Measurements from ENCODE around the gene EML6. TPM values are rescaled to one million over a fixed set of nuclear protein-coding genes. Genes with fewer than 3 reads are reported as not detected.

EML6 gene
- polyA plus RNA-seq, 2 of the 4 experiments (the other 2 are of a cell fraction) = 1.4 to 1.5 TPM

DNA sequence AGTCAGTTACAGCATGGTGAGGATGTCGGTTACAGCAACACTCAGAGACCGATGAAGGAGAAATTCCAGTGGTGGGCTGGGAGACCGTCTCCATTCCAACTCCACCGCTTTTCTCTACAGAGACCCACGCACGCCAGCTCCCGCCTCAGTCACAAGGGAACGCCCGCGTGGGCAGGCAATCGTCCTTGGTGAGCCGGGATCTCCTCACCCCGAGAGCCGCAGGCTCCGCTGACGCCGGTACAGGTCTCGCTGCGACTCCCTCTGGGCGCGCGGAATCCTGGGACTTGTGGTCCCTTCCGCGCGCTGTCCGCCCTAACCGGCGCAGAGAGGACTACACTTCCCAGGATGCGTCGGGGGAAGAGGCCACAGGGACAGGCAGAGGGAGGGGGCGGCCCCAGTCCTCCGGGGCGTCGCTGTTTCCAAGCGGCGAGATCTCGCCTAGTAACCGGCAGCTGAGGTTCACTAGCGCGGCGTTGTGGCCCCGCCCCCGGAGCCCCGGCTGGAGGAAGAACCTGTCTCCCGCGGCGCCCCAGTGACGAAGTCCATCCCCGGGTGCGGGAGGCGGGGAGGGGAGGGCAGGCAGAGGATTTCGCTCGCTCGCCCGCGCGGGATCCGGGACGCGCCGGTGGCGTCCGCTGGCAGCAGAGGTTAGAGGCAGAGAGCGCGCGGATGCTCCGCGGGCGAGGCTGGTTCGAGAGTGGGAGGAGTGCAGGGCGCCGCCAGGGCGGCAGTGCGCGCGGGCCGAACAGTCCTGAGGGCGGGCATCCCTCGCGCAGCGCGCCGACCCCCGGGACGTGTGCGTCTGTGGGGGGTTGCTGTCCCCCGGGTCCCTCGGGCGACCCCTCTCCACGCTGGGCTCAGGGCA is at the start of gene EML6 (continued):
- TF ChIP-seq, protein P1, sequence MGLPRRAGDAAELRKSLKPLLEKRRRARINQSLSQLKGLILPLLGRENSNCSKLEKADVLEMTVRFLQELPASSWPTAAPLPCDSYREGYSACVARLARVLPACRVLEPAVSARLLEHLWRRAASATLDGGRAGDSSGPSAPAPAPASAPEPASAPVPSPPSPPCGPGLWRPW (IDR thresholded peaks at IDR 0.05) = no peak
- TF ChIP-seq CBX8 (IDR thresholded peaks at IDR 0.05) (no peak), POLR2A (IDR thresholded peaks at IDR 0.05; ENCODE audit: low read length) (peak; percentile 92), HOXB5 (CRISPR knock-in tag; IDR thresholded peaks at IDR 0.05) (no peak; the same call in 1 of the 2 replicates), EP300 (IDR thresholded peaks at IDR 0.05) (no peak), ATOH8 (CRISPR knock-in tag; IDR thresholded peaks at IDR 0.05; ENCODE audit: low read depth) (no peak), MAFK (IDR thresholded peaks at IDR 0.05; ENCODE audit: partially characterized antibody) (no peak), FOSL2 (IDR thresholded peaks at IDR 0.05) (no peak), FOSL2 (CRISPR knock-in tag; IDR thresholded peaks at IDR 0.05) (no peak), ZNF302 (CRISPR knock-in tag; IDR thresholded peaks at IDR 0.05) (no peak), SMC3 (IDR thresholded peaks at IDR 0.05) (peak; percentile 31; the same call in 1 of the 3 replicates), BCL3 (IDR thresholded peaks at IDR 0.05) (peak; percentile 78; the same call in 2 of the 3 replicates), HOXB13 (CRISPR knock-in tag; IDR thresholded peaks at IDR 0.05; ENCODE audit: low read depth) (no peak), POLR2AphosphoS2 (conservative IDR thresholded peaks at IDR 0.05; ENCODE audit: low read length) (no peak), NPAS2 (CRISPR knock-in tag; IDR thresholded peaks at IDR 0.05; ENCODE audit: borderline replicate concordance) (no peak), GATA3 (IDR thresholded peaks at IDR 0.05; ENCODE audit: borderline replicate concordance) (no peak), SREBF2 (IDR thresholded peaks at IDR 0.05) (no peak), JUN (IDR thresholded peaks at IDR 0.05) (peak in 1 of 2 experiments; percentile 73; a peak in 4 of 5 replicates), JUNB (IDR thresholded peaks at IDR 0.05) (no peak), ZSCAN20 (CRISPR knock-in tag; IDR thresholded peaks at IDR 0.05) (no peak), NR3C1 (IDR thresholded peaks at IDR 0.05) (no peak), HDAC2 (IDR thresholded peaks at IDR 0.05) (no peak; the same call in 1 of the 2 replicates), RAD21 (conservative IDR thresholded peaks at IDR 0.05 in 1 of 2, IDR thresholded peaks at IDR 0.05 in 1 of 2) (peak in 1 of 2 experiments; percentile 14; a peak in 1 of 5 replicates), USF2 (IDR thresholded peaks at IDR 0.05) (no peak), CBX2 (IDR thresholded peaks at IDR 0.05; ENCODE audit: borderline replicate concordance, low read depth) (no peak)
- TF ChIP-seq, protein P2, sequence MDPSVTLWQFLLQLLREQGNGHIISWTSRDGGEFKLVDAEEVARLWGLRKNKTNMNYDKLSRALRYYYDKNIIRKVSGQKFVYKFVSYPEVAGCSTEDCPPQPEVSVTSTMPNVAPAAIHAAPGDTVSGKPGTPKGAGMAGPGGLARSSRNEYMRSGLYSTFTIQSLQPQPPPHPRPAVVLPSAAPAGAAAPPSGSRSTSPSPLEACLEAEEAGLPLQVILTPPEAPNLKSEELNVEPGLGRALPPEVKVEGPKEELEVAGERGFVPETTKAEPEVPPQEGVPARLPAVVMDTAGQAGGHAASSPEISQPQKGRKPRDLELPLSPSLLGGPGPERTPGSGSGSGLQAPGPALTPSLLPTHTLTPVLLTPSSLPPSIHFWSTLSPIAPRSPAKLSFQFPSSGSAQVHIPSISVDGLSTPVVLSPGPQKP (IDR thresholded peaks at IDR 0.05; ENCODE audit: low read depth, low read length) = no peak
- TF ChIP-seq, protein P3, sequence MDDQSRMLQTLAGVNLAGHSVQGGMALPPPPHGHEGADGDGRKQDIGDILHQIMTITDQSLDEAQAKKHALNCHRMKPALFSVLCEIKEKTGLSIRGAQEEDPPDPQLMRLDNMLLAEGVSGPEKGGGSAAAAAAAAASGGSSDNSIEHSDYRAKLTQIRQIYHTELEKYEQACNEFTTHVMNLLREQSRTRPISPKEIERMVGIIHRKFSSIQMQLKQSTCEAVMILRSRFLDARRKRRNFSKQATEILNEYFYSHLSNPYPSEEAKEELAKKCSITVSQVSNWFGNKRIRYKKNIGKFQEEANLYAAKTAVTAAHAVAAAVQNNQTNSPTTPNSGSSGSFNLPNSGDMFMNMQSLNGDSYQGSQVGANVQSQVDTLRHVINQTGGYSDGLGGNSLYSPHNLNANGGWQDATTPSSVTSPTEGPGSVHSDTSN (IDR thresholded peaks at IDR 0.05) = peak; percentile 24; the same call in 1 of the 2 replicates

Measured in A549 (cell line).